ENCODE measurements around the gene BAG5. TPM values are rescaled to one million over a fixed set of nuclear protein-coding genes. Genes with fewer than 3 reads are reported as not detected.

The BAG5 gene
- total RNA-seq, 2 donors from 2014 or later, result 27.0 to 29.9 TPM

- no peak for ATAC-seq
- DNase-seq, result peak in 1 of 2 donors; percentile 30
- intact Hi-C loops (cut with DNase I, micrococcal nuclease), result no loop called here
These were observed 21.4 kb downstream of the BAG5 start for GRCh38 chr14:103540821-103541708.

GRCh38 chr14:103539056-103539825 is 23.2 kb downstream of the BAG5 start:
- DNase-seq, result peak in 1 of 2 donors; percentile 30
- intact Hi-C loops (cut with DNase I, micrococcal nuclease), result no loop called here
- no peak for ATAC-seq

- intact Hi-C loops (cut with DNase I, micrococcal nuclease), result no loop called here
- DNase-seq (peak in 1 of 2 donors; percentile 52), ATAC-seq (peak; percentile 29)
These were observed 24.0 kb downstream of the BAG5 start for GRCh38 chr14:103538291-103539055.

GRCh38 chr14:103537175-103537990 is 25.1 kb downstream of the BAG5 start:
- intact Hi-C loops (cut with DNase I, micrococcal nuclease), result no loop called here
- ATAC-seq (no peak), DNase-seq (no peak)

GRCh38 chr14:103536693-103537092 is 25.8 kb downstream of the BAG5 start:
- ATAC-seq (no peak), DNase-seq (no peak)
- intact Hi-C loops (cut with DNase I, micrococcal nuclease), result no loop called here

- ATAC-seq (no peak), DNase-seq (no peak)
- intact Hi-C loops (cut with DNase I, micrococcal nuclease), result no loop called here
These were observed 26.4 kb downstream of the BAG5 start for GRCh38 chr14:103535891-103536565.

- intact Hi-C loops (cut with DNase I, micrococcal nuclease), result no loop called here
- DNase-seq, result peak in 1 of 2 donors; percentile 19
- no peak for ATAC-seq
These were observed 27.2 kb downstream of the BAG5 start for GRCh38 chr14:103535081-103535890.

GRCh38 chr14:103534576-103535061 is 27.8 kb downstream of the BAG5 start:
- ATAC-seq, result no peak
- DNase-seq, result peak; percentile 34 to 75
- intact Hi-C loops (cut with DNase I, micrococcal nuclease), result no loop called here

- ATAC-seq (no peak), DNase-seq (peak in 1 of 2 donors; percentile 14)
These were observed 28.4 kb downstream of the BAG5 start for GRCh38 chr14:103533999-103534575.

GRCh38 chr14:103533137-103533998 is 29.1 kb downstream of the BAG5 start:
- ATAC-seq (no peak), DNase-seq (peak; percentile 28 to 75)
- intact Hi-C loops (cut with DNase I, micrococcal nuclease), result no loop called here

More at GRCh38 chr14:103533999-103534575, 28.4 kb downstream of the BAG5 start:
- intact Hi-C loops (cut with DNase I, micrococcal nuclease), result no loop called here

GRCh38 chr14:103532216-103533136 is 30.0 kb downstream of the BAG5 start:
- DNase-seq (peak in 1 of 2 donors; percentile 9), ATAC-seq (no peak)
- intact Hi-C loops (cut with DNase I, micrococcal nuclease), result no loop called here

- no peak for DNase-seq
- ATAC-seq, result no peak
- intact Hi-C loops (cut with DNase I, micrococcal nuclease), result no loop called here
These were observed 30.8 kb downstream of the BAG5 start for GRCh38 chr14:103531421-103532215.

- ATAC-seq (no peak), DNase-seq (no peak)
- intact Hi-C loops (cut with DNase I, micrococcal nuclease), result no loop called here
These were observed 31.6 kb downstream of the BAG5 start for GRCh38 chr14:103530831-103531230.

- ATAC-seq (no peak), DNase-seq (peak in 1 of 2 donors; percentile 48)
- intact Hi-C loops (cut with DNase I, micrococcal nuclease), result no loop called here
These were observed 32.1 kb downstream of the BAG5 start for GRCh38 chr14:103530390-103530789.

Data from left colon (tissue), 2 donors.